GM19397 (cell line): ENCODE data around the gene MGAT4A.

ENCODE experiments used
- ATAC-seq: cut with Tn5 transposase; IDR thresholded peaks from one replicate; pipeline ENCODE4 v1.9.1; 2021; ENCODE audit warnings: mild to moderate bottlenecking, moderate library complexity; ENCODE audit not compliant: unreplicated experiment

MGAT4A gene

GRCh38 chr2:98579926-98580325, 151.0 kb downstream of the MGAT4A start:
- no peak for ATAC-seq

GRCh38 chr2:98578231-98578630, 152.7 kb downstream of the MGAT4A start:
- no peak for ATAC-seq

GRCh38 chr2:98577313-98577712, 153.6 kb downstream of the MGAT4A start:
- ATAC-seq, result no peak

- no peak for ATAC-seq
Observed at GRCh38 chr2:98576666-98577312, 154.1 kb downstream of the MGAT4A start.

- ATAC-seq, result no peak
Observed at GRCh38 chr2:98573426-98573825, 157.5 kb downstream of the MGAT4A start.

- ATAC-seq, result no peak
Observed at GRCh38 chr2:98572676-98573075, 158.3 kb downstream of the MGAT4A start.

- no peak for ATAC-seq
Observed at GRCh38 chr2:98572211-98572610, 158.7 kb downstream of the MGAT4A start.

GRCh38 chr2:98571796-98572195, 159.1 kb downstream of the MGAT4A start:
- no peak for ATAC-seq

GRCh38 chr2:98571121-98571701, 159.7 kb downstream of the MGAT4A start:
- no peak for ATAC-seq

- no peak for ATAC-seq
Observed at GRCh38 chr2:98570356-98570755, 160.6 kb downstream of the MGAT4A start.

GRCh38 chr2:98569915-98570314, 161.0 kb downstream of the MGAT4A start:
- ATAC-seq, result no peak

GRCh38 chr2:98569197-98569793, 161.6 kb downstream of the MGAT4A start:
- no peak for ATAC-seq
